ENCODE results near the gene CD1C.

CD1C gene

DNA sequence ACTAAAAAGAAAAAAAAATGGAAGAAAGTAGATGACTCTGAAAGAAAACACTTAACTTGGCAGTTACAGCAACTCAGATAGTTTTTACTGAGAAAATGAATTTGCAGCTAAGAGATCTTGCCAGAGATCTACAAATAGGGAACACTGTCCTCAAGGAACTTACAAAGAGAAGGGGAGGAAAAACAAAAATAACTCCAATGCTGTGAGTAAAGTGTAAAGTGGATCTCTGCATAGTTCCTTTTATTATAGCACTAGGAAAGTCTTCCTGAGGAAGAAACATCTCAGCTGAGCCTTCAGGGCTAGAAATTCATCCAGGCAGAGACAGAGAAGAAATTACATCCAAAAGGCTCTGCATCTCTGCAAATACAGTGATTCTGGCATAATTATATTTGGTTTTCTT, 37.8 kb downstream of the CD1C start:
- H3K4me3 ChIP-seq (replicated peaks; ENCODE audit: low read depth, low read length), result no peak overlapping the region
- no peak for DNase-seq (ENCODE audit: low read depth)
- TF ChIP-seq, protein P1, sequence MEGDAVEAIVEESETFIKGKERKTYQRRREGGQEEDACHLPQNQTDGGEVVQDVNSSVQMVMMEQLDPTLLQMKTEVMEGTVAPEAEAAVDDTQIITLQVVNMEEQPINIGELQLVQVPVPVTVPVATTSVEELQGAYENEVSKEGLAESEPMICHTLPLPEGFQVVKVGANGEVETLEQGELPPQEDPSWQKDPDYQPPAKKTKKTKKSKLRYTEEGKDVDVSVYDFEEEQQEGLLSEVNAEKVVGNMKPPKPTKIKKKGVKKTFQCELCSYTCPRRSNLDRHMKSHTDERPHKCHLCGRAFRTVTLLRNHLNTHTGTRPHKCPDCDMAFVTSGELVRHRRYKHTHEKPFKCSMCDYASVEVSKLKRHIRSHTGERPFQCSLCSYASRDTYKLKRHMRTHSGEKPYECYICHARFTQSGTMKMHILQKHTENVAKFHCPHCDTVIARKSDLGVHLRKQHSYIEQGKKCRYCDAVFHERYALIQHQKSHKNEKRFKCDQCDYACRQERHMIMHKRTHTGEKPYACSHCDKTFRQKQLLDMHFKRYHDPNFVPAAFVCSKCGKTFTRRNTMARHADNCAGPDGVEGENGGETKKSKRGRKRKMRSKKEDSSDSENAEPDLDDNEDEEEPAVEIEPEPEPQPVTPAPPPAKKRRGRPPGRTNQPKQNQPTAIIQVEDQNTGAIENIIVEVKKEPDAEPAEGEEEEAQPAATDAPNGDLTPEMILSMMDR (IDR thresholded peaks at IDR 0.05; ENCODE audit: low read length, missing control alignments), result no peak

DNA sequence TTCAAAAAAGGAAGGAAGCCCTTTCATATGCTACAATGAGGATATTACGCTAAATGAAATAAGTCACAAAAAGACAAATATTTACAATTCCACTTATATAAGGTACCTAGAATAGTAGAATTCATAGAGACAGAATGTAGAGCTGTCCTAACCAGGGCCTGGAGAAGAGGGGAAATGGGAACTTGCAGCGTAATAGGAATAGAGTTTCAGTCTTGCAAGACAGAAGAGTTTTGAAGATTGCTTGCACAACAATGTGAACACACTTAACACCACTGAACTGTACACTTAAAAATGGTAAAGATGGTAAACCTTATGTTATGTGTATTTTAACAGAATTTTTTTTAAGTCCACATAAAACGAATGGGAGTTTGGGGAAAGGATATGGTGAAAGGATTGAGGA, 38.7 kb downstream of the CD1C start:
- no peak for DNase-seq (ENCODE audit: low read depth)
- TF ChIP-seq, protein P1 (IDR thresholded peaks at IDR 0.05; ENCODE audit: low read length, missing control alignments), result no peak

DNA sequence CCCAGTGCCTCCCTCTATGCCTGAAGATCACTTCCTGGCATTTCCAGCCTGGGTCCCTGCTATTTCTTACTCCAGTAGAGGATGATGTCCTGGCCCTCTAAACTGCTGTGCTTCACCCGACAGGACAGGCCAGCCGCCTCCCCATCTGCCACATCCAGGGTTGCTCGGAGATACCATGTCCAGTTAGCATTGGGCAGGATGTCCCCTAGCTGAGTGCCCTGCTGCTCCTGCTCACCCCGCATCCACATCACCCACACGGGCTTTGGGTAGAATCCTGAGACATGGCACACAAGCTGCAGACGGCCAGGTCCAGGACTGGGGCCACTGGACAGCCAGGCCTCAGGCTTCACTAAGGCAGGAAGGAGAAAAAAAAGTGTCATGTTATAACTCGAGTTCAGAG, 39.6 kb downstream of the CD1C start:
- DNase-seq (ENCODE audit: low read depth), result no peak
- no peak overlapping the region for H3K4me3 ChIP-seq (replicated peaks; ENCODE audit: low read depth, low read length)
- TF ChIP-seq, protein P1 (IDR thresholded peaks at IDR 0.05; ENCODE audit: low read length, missing control alignments), result no peak

More for the DNA sequence above, 38.7 kb downstream of the CD1C start:
- no peak overlapping the region for H3K4me3 ChIP-seq (replicated peaks; ENCODE audit: low read depth, low read length)

DNA sequence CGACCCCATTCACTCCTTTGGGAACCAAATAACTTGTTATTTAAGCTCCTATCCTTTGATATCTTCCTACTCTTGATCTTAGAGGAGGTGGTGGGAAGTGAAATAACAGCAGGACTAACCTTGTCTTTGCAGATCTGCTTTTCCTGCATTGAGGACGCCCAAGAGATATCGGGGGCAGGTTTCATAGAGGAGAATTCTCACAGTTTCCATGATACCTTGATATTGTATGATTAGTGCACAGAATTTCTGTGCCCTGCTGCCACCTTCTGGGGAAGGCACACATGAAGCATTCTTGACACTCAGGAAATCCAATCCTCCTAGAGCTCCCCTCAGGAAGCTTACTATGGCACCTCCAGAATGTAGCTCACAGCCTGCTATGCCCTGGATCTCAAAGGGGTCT, 40.0 kb downstream of the CD1C start:
- TF ChIP-seq, protein P1 (IDR thresholded peaks at IDR 0.05; ENCODE audit: low read length, missing control alignments), result peak; percentile 8
- peak; percentile 1 for DNase-seq (ENCODE audit: low read depth)
- H3K4me3 ChIP-seq (replicated peaks; ENCODE audit: low read depth, low read length), result no peak overlapping the region

DNA sequence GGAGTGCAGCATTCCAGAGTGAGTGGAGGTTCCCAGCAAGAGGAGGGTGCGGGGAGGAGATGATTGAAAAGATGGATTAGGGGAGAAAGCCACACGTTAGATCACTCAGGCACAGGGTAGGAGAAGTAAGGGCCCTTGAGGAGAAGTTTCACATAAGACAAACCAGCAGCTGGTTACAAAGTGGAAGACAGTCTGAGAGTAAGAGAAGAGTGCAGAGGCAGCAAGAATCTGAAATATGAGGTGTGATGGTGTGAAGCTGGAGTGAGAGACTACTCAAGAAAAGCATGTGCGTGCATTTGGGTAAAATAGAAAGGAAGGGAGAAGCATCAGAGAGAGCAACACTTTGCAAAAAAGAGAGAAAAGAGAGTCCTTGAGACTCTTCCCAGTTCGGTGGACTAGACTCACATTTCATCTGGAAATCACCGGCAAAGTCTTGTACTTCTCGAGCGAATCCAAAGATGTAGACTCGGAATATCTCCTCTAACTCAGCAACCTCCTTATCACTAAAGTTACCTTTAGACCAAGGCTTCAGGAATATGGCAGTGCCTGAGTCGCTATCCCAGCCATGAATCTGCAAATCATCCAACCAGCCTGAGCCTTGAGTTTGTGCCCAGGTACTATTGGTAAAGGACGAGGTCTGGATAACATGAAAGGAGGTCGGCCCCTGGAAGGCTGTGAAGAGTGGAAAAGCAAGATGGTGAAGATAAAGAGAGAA, 40.8 kb downstream of the CD1C start:
- H3K4me3 ChIP-seq (replicated peaks; ENCODE audit: low read depth, low read length), result no peak overlapping the region
- no peak for DNase-seq (ENCODE audit: low read depth)
- TF ChIP-seq, protein P1 (IDR thresholded peaks at IDR 0.05; ENCODE audit: low read length, missing control alignments), result no peak

DNA sequence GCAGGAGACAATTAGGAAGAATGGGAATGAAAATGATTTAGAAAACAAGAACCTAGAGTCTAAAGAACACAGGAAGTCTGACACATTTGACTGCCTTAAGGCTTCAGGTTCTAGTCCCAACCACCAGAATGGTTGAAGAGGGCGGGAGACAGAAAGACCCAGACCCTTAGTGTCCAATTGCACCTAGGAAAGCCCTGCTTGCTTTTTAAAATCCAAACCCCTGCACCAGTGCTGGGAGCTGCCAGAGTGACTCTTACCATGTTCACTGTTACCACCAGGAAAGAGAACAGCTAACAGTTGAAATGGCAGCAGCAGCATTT, 41.3 kb downstream of the CD1C start:
- DNase-seq (ENCODE audit: low read depth), result no peak
- TF ChIP-seq, protein P1 (IDR thresholded peaks at IDR 0.05; ENCODE audit: low read length, missing control alignments), result no peak

DNA sequence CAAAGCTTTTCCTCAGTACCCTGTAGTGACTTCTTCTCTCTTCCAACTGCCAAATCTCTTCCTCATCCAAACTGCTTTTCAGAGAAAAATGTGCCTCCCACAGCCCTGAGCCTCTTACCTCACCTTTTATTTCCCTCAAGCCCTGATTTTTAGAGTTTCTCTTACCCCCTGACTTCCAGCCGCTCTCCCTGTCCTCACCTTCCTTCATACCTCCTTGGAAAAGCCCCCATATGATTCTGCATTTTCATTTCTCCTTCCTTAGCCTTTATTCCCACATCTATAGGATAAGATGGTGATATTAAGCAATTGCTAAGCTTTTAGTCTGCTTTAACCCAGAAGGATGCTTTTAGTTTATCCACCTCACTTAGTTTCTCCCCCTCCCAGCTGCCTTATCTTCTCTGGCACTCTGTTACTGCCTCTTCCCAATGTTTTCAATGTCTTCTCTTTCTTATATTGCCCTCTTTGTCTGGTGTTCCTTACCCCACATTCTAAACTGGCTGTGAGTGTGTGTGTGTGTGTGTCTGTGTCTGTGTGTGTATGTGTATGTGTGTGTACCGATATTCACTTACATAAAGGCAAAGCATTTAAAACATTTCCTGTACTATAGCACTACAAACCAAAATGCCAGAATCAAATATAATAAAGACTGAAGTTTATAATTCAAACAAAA, 41.9 kb downstream of the CD1C start, which contains the start of gene CD1B:
TSS of gene CD1B (minus strand) at position 51 of the 670 bp plus-strand sequence. CDS start 108 bp downstream, outside the sequence.
- no peak within 1 kb of the TSS for H3K4me3 ChIP-seq (replicated peaks; ENCODE audit: low read depth, low read length)

More for the DNA sequence above, 41.3 kb downstream of the CD1C start:
- H3K4me3 ChIP-seq (replicated peaks; ENCODE audit: low read depth, low read length), result no peak overlapping the region

More for the DNA sequence above, 41.9 kb downstream of the CD1C start, which contains the start of gene CD1B:
- TF ChIP-seq, protein P1 (IDR thresholded peaks at IDR 0.05; ENCODE audit: low read length, missing control alignments), result no peak
- no peak for DNase-seq (ENCODE audit: low read depth)

All from fibroblast of pulmonary artery (primary cell).